K562 (cell line): ENCODE results near the gene HES4. TPM values are rescaled to one million over a fixed set of nuclear protein-coding genes. Genes with fewer than 3 reads are reported as not detected.

Experiments
- ARID3A ChIP-seq: IDR thresholded peaks from 2 replicates; pipeline ENCODE4 v1.6.1; 2012; ENCODE audit warnings: low read depth, low read length, improper control_type of control experiment, borderline replicate concordance
- CHCHD3 ChIP-seq: fragments of 250-450 bp; sonication (Bioruptor Pico); IDR thresholded peaks from 2 replicates; pipeline ENCODE4 v2.1.2; 2022; ENCODE audit warnings: mild to moderate bottlenecking
- ERF ChIP-seq: fragments of 450-650 bp; formaldehyde crosslinking; IDR thresholded peaks from 2 replicates; pipeline ENCODE4 v1.4.0; 2020; ENCODE audit warnings: mild to moderate bottlenecking, mixed read lengths
- GMEB1 ChIP-seq: fragments of 250-450 bp; sonication (Bioruptor Pico); IDR thresholded peaks from 2 replicates; pipeline ENCODE4 v1.4.0; 2020; ENCODE audit warnings: mild to moderate bottlenecking
- MEF2A ChIP-seq: IDR thresholded peaks from 2 replicates; pipeline ENCODE4 v1.6.1; 2011; ENCODE audit warnings: low read depth, mild to moderate bottlenecking, low read length, moderate library complexity; ENCODE audit not compliant: control insufficient read depth
- NCOA1 ChIP-seq: fragments of 450-650 bp; IDR thresholded peaks from 2 replicates; pipeline ENCODE4 v1.6.1; 2016; ENCODE audit warnings: low read depth
- NCOA4 ChIP-seq: fragments of 450-650 bp; IDR thresholded peaks from 2 replicates; pipeline ENCODE4 v1.6.1; 2018; ENCODE audit warnings: mild to moderate bottlenecking; ENCODE audit not compliant: partially characterized antibody
- NFE2L1 ChIP-seq: fragments of 450-650 bp; IDR thresholded peaks from 2 replicates; pipeline ENCODE4 v1.6.1; 2016; ENCODE audit warnings: missing genetic modification characterization, low read depth, mild to moderate bottlenecking, missing compliant biosample characterization, moderate library complexity, borderline replicate concordance
- PHF21A ChIP-seq: fragments of 450-650 bp; IDR thresholded peaks from 2 replicates; pipeline ENCODE4 v1.6.1; 2017; ENCODE audit warnings: low read depth, borderline replicate concordance
- SETDB1 ChIP-seq: IDR thresholded peaks from one replicate; pipeline ENCODE4 v1.6.1; 2012; ENCODE audit warnings: low read length, control low read depth, inconsistent platforms
- SMARCA4 ChIP-seq: fragments of 450-650 bp; IDR thresholded peaks from 2 replicates; pipeline ENCODE4 v1.6.1; 2016
- STAT5A ChIP-seq: IDR thresholded peaks from 2 replicates; pipeline ENCODE4 v1.6.1; 2012; ENCODE audit warnings: low read length, inconsistent platforms, borderline replicate concordance
- ZNF518B ChIP-seq: fragments of 250-450 bp; sonication (Bioruptor Pico); IDR thresholded peaks from 2 replicates; pipeline ENCODE4 v1.5.0; 2021; ENCODE audit warnings: mild to moderate bottlenecking, moderate library complexity
- ZNF79 ChIP-seq: fragments of 250-450 bp; sonication (Bioruptor Pico); IDR thresholded peaks from 2 replicates; pipeline ENCODE4 v1.4.0; 2020; ENCODE audit warnings: low read depth, mild to moderate bottlenecking, moderate library complexity
- ZNF830 ChIP-seq: fragments of 250-450 bp; sonication (Bioruptor Pico); IDR thresholded peaks from 2 replicates; pipeline ENCODE4 v1.5.0; 2021; ENCODE audit warnings: mild to moderate bottlenecking
- polyA plus RNA-seq, 8 experiments: library from polyadenylated mRNA; depleted of rRNA in 4 of 8; stranded (reverse) in 5 of 8; unstranded in 3 of 8; fragments of >200 nt; fragmentation: Nextera tagmentation in 2 of 8; fragmentation: Illumina TruSeq in 1 of 8; extraction: Ambion mirVana in 2 of 8; extraction: Trizol in 1 of 8; gene quantifications; 2 replicates each; pipeline versions ENCODE4 v1.2.1 to v1.2.3, GENCODE V29; 2011 to 2014; ENCODE audit warnings: inconsistent platforms in 1 of 8, missing spikeins in 1 of 8
- total RNA-seq, 7 experiments: library from RNA; depleted of rRNA in 6 of 7; stranded (reverse); fragments of >200 nt in 6 of 7; fragmentation: Illumina TruSeq in 2 of 7; extraction: Trizol in 2 of 7; gene quantifications; 2 replicates each; pipeline versions ENCODE4 v1.2.1 to v1.2.3, GENCODE V29; 2011 to 2021; ENCODE audit warnings: low replicate concordance in 1 of 7
- TF ChIP-seq, protein P1 (sequence below): fragments of 450-650 bp; IDR thresholded peaks from 2 replicates; pipeline ENCODE4 v1.7.0; 2016; ENCODE audit warnings: borderline replicate concordance

The HES4 gene
- total and polyA plus RNA-seq, 9 of the 15 experiments (the other 6 are each of a cell fraction or from before 2014, with no cell fraction given) = 0.21 to 43.7 (median 5.3) TPM; not detected in 2

DNA sequence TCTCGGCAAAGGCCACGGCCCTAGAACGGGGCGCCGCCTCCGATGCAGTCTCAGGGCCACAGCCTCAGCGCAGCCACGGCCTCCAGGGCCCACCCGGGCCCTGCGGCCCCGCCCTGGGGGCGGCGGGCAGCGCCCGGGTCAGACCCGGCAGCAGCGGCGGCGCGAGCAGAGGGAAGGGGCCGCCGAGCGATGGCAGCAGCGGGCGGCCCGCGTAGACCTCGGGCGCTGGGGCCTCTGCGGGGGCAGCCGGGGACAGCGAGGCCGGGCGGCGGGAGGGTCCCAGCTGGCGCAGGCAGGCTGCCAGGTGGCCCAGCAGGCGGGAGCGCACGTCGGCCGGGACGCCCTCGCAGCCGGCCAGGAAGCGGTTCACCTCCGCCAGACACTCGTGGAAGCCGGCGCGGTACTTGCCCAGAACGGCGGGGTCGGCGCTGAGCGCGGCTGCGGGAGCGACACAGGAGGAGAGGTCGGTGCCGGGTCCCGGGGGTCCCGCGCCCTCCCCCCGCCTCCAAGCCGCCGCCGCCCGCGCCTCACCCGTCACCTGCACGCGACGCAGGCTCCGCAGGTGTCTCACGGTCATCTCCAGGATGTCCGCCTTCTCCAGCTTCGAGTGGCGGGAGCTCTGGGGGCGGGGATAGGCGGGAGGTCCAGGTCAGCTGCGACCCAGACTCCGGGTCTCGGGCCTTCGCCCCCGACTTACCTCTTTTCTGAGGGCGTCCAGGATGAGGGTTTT is 737 bp downstream of the HES4 start (continued):
- TF ChIP-seq GMEB1 (CRISPR knock-in tag) (no peak), ERF (CRISPR knock-in tag) (no peak), ARID3A (no peak), NFE2L1 (tag) (no peak), ZNF830 (CRISPR knock-in tag) (no peak), PHF21A (no peak), ZNF518B (CRISPR knock-in tag) (no peak), CHCHD3 (CRISPR knock-in tag) (no peak), NCOA1 (no peak), NCOA4 (no peak), STAT5A (no peak), ZNF79 (CRISPR knock-in tag) (no peak), MEF2A (no peak), SETDB1 (no peak), SMARCA4 (no peak)
- TF ChIP-seq, protein P1, sequence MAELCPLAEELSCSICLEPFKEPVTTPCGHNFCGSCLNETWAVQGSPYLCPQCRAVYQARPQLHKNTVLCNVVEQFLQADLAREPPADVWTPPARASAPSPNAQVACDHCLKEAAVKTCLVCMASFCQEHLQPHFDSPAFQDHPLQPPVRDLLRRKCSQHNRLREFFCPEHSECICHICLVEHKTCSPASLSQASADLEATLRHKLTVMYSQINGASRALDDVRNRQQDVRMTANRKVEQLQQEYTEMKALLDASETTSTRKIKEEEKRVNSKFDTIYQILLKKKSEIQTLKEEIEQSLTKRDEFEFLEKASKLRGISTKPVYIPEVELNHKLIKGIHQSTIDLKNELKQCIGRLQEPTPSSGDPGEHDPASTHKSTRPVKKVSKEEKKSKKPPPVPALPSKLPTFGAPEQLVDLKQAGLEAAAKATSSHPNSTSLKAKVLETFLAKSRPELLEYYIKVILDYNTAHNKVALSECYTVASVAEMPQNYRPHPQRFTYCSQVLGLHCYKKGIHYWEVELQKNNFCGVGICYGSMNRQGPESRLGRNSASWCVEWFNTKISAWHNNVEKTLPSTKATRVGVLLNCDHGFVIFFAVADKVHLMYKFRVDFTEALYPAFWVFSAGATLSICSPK = no peak
